SK-N-SH (cell line): ENCODE data around the gene OPA3.

Source experiments
- CHD2 ChIP-seq: fragments of 150-350 bp; IDR thresholded peaks from 2 replicates; pipeline ENCODE4 v1.6.1; 2018; ENCODE audit warnings: low read length; ENCODE audit not compliant: partially characterized antibody
- CTCF ChIP-seq: fragments of 200-600 bp; sonication (generic); IDR thresholded peaks from 2 replicates; pipeline ENCODE4 v1.6.1; 2017; ENCODE audit warnings: antibody characterized with exemption, mild to moderate bottlenecking, moderate library complexity
- FOXJ3 ChIP-seq: sonication (generic); formaldehyde crosslinking; IDR thresholded peaks from 2 replicates; pipeline ENCODE4 v1.5.1; 2020; ENCODE audit warnings: mild to moderate bottlenecking, missing genetic modification reagents
- GABPA ChIP-seq: IDR thresholded peaks from 2 replicates; pipeline ENCODE4 v1.4.0; 2012; ENCODE audit warnings: low read depth, mild to moderate bottlenecking
- MXI1 ChIP-seq: IDR thresholded peaks from 2 replicates; pipeline ENCODE4 v1.6.1; 2012; ENCODE audit warnings: mild to moderate bottlenecking, low read depth, low read length, improper control_type of control experiment
- PBX3 ChIP-seq: IDR thresholded peaks from 2 replicates; pipeline ENCODE4; 2012
- POLR2AphosphoS5 ChIP-seq: IDR thresholded peaks from 2 replicates; pipeline ENCODE4 v1.6.1; 2012; ENCODE audit warnings: low read depth, low read length
- RAD21 ChIP-seq: IDR thresholded peaks from 2 replicates; pipeline ENCODE4 v1.6.1; 2012; ENCODE audit warnings: mild to moderate bottlenecking, low read length
- REST ChIP-seq: IDR thresholded peaks from 2 replicates; pipeline ENCODE4 v1.6.1; 2012; ENCODE audit warnings: mild to moderate bottlenecking, low read depth, low read length, moderate library complexity
- RFX5 ChIP-seq: IDR thresholded peaks from 2 replicates; pipeline ENCODE4 v1.6.1; 2012; ENCODE audit warnings: mild to moderate bottlenecking, improper control_type of control experiment, low read length

- TF ChIP-seq REST: no peak
- TF ChIP-seq POLR2AphosphoS5: no peak
- no peak for TF ChIP-seq CTCF
- no peak for TF ChIP-seq GABPA
- no peak for TF ChIP-seq RAD21
- TF ChIP-seq CHD2: no peak
- TF ChIP-seq FOXJ3 (CRISPR knock-in tag): no peak
- no peak for TF ChIP-seq MXI1
- no peak for TF ChIP-seq PBX3
- TF ChIP-seq RFX5: no peak
Observed at GRCh38 chr19:45591638-45592005, 7.0 kb upstream of the OPA3 start.
